SK-N-SH (cell line): ENCODE results near the gene BPIFB1. TPM values are rescaled to one million over a fixed set of nuclear protein-coding genes. Genes with fewer than 3 reads are reported as not detected.

Experiments used
- CTCF ChIA-PET: fragments of 300-600, 350-600 bp; formaldehyde crosslinking; extraction: SDS; loops from one replicate; lab custom pipeline; 2021; lab: Yijun Ruan, JAX
- POLR2A ChIA-PET: fragments of 350-600 bp; sonication (Branson Sonifier 250); formaldehyde crosslinking; extraction: SDS; loops from one replicate; lab custom pipeline; 2020; ENCODE audit warnings: antibody characterized with exemption, inconsistent platforms; lab: Yijun Ruan, JAX
- DNase-seq: peaks from one replicate; pipeline ENCODE4 v3.0.0; 2012
- H2AFZ ChIP-seq: fragments of 200-600 bp; sonication (generic); 2 replicates; pipeline ENCODE4 v1.8.1; 2016; ENCODE audit warnings: antibody characterized with exemption, mild to moderate bottlenecking, low read depth
- H3F3A ChIP-seq: fragments of 200-600 bp; sonication (generic); replicated peaks from 2 replicates; pipeline ENCODE3; 2016; ENCODE audit warnings: antibody characterized with exemption, mild to moderate bottlenecking; ENCODE audit not compliant: insufficient read depth
- H3K27ac ChIP-seq, 2 experiments: fragments of 200-500 bp in 1 of 2; fragments of 200-600 bp in 1 of 2; sonication (Bioruptor generic) in 1 of 2; sonication (generic), shearing (Covaris generic) in 1 of 2; 2 replicates each; pipeline versions ENCODE4 v1.5.1 to v1.6.1; 2014 to 2016; ENCODE audit warnings: low read depth in 2 of 2, inconsistent platforms in 1 of 2, low read length in 1 of 2, mild to moderate bottlenecking in 1 of 2, mixed read lengths in 1 of 2
- H3K27me3 ChIP-seq: fragments of 200-600 bp; sonication (generic), shearing (Covaris generic); 2 replicates; pipeline ENCODE4 v1.6.1; 2016; ENCODE audit warnings: mixed run types; ENCODE audit not compliant: insufficient read depth
- H3K36me3 ChIP-seq, 2 experiments: fragments of 200-500 bp in 1 of 2; fragments of 200-600 bp in 1 of 2; sonication (Bioruptor generic) in 1 of 2; sonication (generic) in 1 of 2; replicated peaks in 1 of 2; 2 replicates each; pipeline versions ENCODE3 to v1.5.1; 2014 to 2016; ENCODE audit warnings: low read length in 1 of 2, mild to moderate bottlenecking in 1 of 2; ENCODE audit not compliant: insufficient read depth in 2 of 2, control insufficient read depth in 1 of 2
- H3K4me1 ChIP-seq, 2 experiments: fragments of 200-500 bp in 1 of 2; fragments of 200-600 bp in 1 of 2; sonication (Bioruptor generic) in 1 of 2; sonication (generic), shearing (Covaris generic) in 1 of 2; 2 replicates each; pipeline versions ENCODE4 v1.5.1 to v1.6.1; 2014 to 2016; ENCODE audit warnings: low read depth in 1 of 2, low read length in 1 of 2, mixed run types in 1 of 2; ENCODE audit not compliant: insufficient read depth in 2 of 2, control insufficient read depth in 1 of 2
- H3K4me2 ChIP-seq: fragments of 200-600 bp; sonication (generic), shearing (Covaris generic); 2 replicates; pipeline ENCODE4 v1.6.1; 2017; ENCODE audit warnings: mixed run types
- H3K4me3 ChIP-seq, 2 experiments: fragments of 200-500 bp in 1 of 2; fragments of 200-600 bp in 1 of 2; sonication (Bioruptor generic) in 1 of 2; sonication (generic), shearing (Covaris generic) in 1 of 2; 2 replicates each; pipeline versions ENCODE4 v1.5.1 to v1.8.1; 2014 to 2016; ENCODE audit warnings: low read depth in 2 of 2, inconsistent platforms in 1 of 2, low read length in 1 of 2, mild to moderate bottlenecking in 1 of 2, mixed read lengths in 1 of 2, moderate library complexity in 1 of 2
- H3K79me2 ChIP-seq: fragments of 200-600 bp; sonication (generic); 2 replicates; pipeline ENCODE4 v1.8.1; 2017; ENCODE audit warnings: mild to moderate bottlenecking; ENCODE audit not compliant: insufficient read depth
- H3K9ac ChIP-seq: fragments of 200-600 bp; sonication (generic); 2 replicates; pipeline ENCODE4 v1.6.1; 2017; ENCODE audit warnings: mixed run types
- H3K9me2 ChIP-seq: fragments of 200-600 bp; sonication (generic); 2 replicates; pipeline ENCODE4 v1.6.1; 2017; ENCODE audit warnings: mixed run types
- H3K9me3 ChIP-seq: fragments of 200-600 bp; sonication (generic); 2 replicates; pipeline ENCODE4 v1.6.1; 2017; ENCODE audit warnings: mixed run types, mild to moderate bottlenecking, moderate library complexity
- H4K20me1 ChIP-seq: fragments of 200-600 bp; sonication (generic); 2 replicates; pipeline ENCODE4 v1.6.1; 2017; ENCODE audit warnings: mild to moderate bottlenecking, mixed run types; ENCODE audit not compliant: insufficient read depth
- FOXJ3 ChIP-seq: sonication (generic); formaldehyde crosslinking; IDR thresholded peaks from 2 replicates; pipeline ENCODE4 v1.5.1; 2020; ENCODE audit warnings: mild to moderate bottlenecking, missing genetic modification reagents
- JUND ChIP-seq: IDR thresholded peaks from 2 replicates; pipeline ENCODE4 v1.4.0; 2012
- POLR2AphosphoS5 ChIP-seq: IDR thresholded peaks from 2 replicates; pipeline ENCODE4 v1.6.1; 2012; ENCODE audit warnings: low read depth, low read length
- RCOR1 ChIP-seq: fragments of 150-350 bp; IDR thresholded peaks from 2 replicates; pipeline ENCODE4 v1.6.1; 2017; ENCODE audit warnings: antibody characterized with exemption, low read length
- RFX5 ChIP-seq: IDR thresholded peaks from 2 replicates; pipeline ENCODE4 v1.6.1; 2012; ENCODE audit warnings: mild to moderate bottlenecking, improper control_type of control experiment, low read length
- RXRA ChIP-seq: IDR thresholded peaks from 2 replicates; pipeline ENCODE4 v1.4.0; 2012; ENCODE audit warnings: low read depth, mild to moderate bottlenecking, borderline replicate concordance
- WGBS: methylation state at CpG from one replicate; pipeline ENCODE4 v1.1.6; 2017; ENCODE audit warnings: low lambda C conversion rate; 5-methylcytosine and 5-hydroxymethylcytosine counted together
- polyA plus RNA-seq, 3 experiments: library from polyadenylated mRNA; depleted of rRNA; stranded (reverse); fragments of >200 nt; gene quantifications; 2 replicates each; pipeline ENCODE4 v1.2.3, GENCODE V29; 2012
- TF ChIP-seq, protein P1 (sequence below): IDR thresholded peaks from 2 replicates; pipeline ENCODE4 v1.6.1; 2012; ENCODE audit warnings: mild to moderate bottlenecking, low read depth, low read length, moderate library complexity
- TF ChIP-seq, protein P2 (sequence below): IDR thresholded peaks from 2 replicates; pipeline ENCODE4; 2012
- TF ChIP-seq, protein P3 (sequence below): IDR thresholded peaks from 2 replicates; pipeline ENCODE4 v1.4.0; 2012; ENCODE audit warnings: low read depth

BPIFB1 gene
- polyA plus RNA-seq, 1 of the 3 experiments (the other 2 are of a cell fraction), result not detected

DNA sequence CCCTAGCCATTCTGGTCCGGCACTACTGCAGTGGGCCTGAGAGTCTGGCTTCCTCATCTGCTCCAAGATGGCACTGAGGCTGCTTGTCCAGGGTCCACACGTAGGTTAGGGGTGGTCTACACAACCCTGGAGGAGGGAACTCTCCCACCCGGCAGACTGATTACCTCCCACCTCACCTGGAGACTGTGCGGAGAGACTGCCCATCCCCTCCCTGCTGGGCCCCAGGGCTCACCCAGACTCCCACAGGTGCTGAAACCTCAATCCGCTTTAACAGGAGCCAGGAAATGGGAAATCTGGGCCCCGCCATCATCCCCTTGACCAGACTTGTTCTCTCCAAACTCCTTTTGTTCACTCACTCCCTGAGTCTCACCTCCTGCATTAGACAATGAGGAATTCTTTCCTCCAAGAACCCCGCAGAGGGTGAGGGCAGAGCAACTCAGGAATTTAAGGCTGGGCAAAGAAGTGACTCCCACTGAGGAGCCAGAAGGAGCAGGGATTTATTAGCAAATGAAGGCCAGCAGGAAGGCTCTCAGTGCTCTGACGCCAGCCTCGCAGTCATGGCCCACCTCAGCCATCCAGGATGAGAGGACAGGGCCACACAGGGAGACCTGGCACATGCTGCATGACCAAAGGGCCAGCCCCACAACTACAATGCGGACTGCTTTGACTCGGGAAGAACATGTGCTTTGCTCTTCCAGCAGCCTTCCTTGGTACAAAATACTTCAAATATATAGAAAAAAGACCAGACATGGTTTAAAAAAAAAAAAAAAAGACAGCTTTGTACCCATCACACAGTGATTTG, 65.3 kb downstream of the BPIFB1 start:
- no peaks in the 10 kb centered on the region for H3K9me3 ChIP-seq
- POLR2A ChIA-PET, result no interaction called here
- H3K79me2 ChIP-seq, result no peaks in the 10 kb centered on the region
- no peak overlapping the region for H3K27ac ChIP-seq
- H3K4me1 ChIP-seq, result no peaks in the 10 kb centered on the region
- no peak for TF ChIP-seq FOXJ3 (CRISPR knock-in tag)
- H3K9me2 ChIP-seq, result no peaks in the 10 kb centered on the region
- H3K4me3 ChIP-seq, result no peak overlapping the region
- DNase-seq, result no peak
- H3K9ac ChIP-seq, result no peak overlapping the region
- CTCF ChIA-PET, result no interaction called here
- 97% methylated on average over 9 of the region's 11 CpGs for WGBS
- H4K20me1 ChIP-seq, result no peaks in the 10 kb centered on the region
- H3K4me2 ChIP-seq, result no peak overlapping the region
- H2AFZ ChIP-seq, result no peak overlapping the region
- no peaks in the 10 kb centered on the region for H3F3A ChIP-seq
- H3K27me3 ChIP-seq, result no peaks in the 10 kb centered on the region
- H3K36me3 ChIP-seq, result peaks cover 0 to 3% of the 10 kb centered on the region in 2 experiments

DNA sequence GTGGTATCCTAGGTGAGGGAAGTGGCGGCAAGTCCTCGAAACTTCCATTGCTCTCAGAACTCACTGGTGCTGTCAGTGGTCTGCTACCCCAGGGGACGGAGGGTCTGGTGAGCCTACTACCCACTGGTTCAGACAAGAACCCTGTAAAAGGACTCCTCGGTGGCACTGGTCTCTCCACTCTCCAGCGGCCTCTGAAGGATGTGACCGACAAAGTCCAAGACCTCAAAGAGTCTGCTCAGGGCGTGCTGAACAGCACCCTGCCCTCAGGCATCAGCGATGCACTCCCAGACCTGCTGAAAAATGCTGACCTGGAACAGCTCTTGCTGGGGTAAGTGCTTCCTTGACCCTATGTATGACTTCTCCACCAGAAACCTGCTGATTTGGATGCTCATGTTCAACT, 66.5 kb downstream of the BPIFB1 start:
- WGBS, result 95% methylated on average over 7 of the region's 8 CpGs
- Histone ChIP-seq H3K4me2 (no peak overlapping the region), H3K4me3 (no peak overlapping the region), H3K9me2 (no peaks in the 10 kb centered on the region), H3K9me3 (no peaks in the 10 kb centered on the region), H4K20me1 (no peaks in the 10 kb centered on the region), H3K79me2 (no peaks in the 10 kb centered on the region), H2AFZ (no peak overlapping the region), H3K9ac (no peak overlapping the region), H3K27me3 (no peaks in the 10 kb centered on the region), H3K36me3 (peaks cover 0 to 3% of the 10 kb centered on the region in 2 experiments), H3K4me1 (no peaks in the 10 kb centered on the region), H3K27ac (no peak overlapping the region), H3F3A (no peaks in the 10 kb centered on the region)
- DNase-seq, result no peak
- ChIA-PET CTCF (no interaction called here), POLR2A (no interaction called here)
- TF ChIP-seq, protein P1, sequence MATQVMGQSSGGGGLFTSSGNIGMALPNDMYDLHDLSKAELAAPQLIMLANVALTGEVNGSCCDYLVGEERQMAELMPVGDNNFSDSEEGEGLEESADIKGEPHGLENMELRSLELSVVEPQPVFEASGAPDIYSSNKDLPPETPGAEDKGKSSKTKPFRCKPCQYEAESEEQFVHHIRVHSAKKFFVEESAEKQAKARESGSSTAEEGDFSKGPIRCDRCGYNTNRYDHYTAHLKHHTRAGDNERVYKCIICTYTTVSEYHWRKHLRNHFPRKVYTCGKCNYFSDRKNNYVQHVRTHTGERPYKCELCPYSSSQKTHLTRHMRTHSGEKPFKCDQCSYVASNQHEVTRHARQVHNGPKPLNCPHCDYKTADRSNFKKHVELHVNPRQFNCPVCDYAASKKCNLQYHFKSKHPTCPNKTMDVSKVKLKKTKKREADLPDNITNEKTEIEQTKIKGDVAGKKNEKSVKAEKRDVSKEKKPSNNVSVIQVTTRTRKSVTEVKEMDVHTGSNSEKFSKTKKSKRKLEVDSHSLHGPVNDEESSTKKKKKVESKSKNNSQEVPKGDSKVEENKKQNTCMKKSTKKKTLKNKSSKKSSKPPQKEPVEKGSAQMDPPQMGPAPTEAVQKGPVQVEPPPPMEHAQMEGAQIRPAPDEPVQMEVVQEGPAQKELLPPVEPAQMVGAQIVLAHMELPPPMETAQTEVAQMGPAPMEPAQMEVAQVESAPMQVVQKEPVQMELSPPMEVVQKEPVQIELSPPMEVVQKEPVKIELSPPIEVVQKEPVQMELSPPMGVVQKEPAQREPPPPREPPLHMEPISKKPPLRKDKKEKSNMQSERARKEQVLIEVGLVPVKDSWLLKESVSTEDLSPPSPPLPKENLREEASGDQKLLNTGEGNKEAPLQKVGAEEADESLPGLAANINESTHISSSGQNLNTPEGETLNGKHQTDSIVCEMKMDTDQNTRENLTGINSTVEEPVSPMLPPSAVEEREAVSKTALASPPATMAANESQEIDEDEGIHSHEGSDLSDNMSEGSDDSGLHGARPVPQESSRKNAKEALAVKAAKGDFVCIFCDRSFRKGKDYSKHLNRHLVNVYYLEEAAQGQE, result no peak
- TF ChIP-seq, protein P2, sequence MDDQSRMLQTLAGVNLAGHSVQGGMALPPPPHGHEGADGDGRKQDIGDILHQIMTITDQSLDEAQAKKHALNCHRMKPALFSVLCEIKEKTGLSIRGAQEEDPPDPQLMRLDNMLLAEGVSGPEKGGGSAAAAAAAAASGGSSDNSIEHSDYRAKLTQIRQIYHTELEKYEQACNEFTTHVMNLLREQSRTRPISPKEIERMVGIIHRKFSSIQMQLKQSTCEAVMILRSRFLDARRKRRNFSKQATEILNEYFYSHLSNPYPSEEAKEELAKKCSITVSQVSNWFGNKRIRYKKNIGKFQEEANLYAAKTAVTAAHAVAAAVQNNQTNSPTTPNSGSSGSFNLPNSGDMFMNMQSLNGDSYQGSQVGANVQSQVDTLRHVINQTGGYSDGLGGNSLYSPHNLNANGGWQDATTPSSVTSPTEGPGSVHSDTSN, result no peak
- no peak for TF ChIP-seq RXRA
- TF ChIP-seq RFX5, result no peak
- TF ChIP-seq, protein P3, sequence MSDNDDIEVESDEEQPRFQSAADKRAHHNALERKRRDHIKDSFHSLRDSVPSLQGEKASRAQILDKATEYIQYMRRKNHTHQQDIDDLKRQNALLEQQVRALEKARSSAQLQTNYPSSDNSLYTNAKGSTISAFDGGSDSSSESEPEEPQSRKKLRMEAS, result no peak
- TF ChIP-seq POLR2AphosphoS5, result no peak
- TF ChIP-seq JUND, result no peak
- no peak for TF ChIP-seq RCOR1
